HepG2 (cell line): ENCODE measurements around the gene KIF1B. TPM values are rescaled to one million over a fixed set of nuclear protein-coding genes. Genes with fewer than 3 reads are reported as not detected.

ENCODE experiments used
- CBX5 ChIP-seq: sonication (generic); formaldehyde crosslinking; IDR thresholded peaks from 2 replicates; pipeline ENCODE4 v1.4.0; 2020; ENCODE audit warnings: missing genetic modification reagents, borderline replicate concordance
- ELF3 ChIP-seq: IDR thresholded peaks from 2 replicates; pipeline ENCODE4 v1.6.1; 2016; ENCODE audit warnings: missing genetic modification reagents, missing compliant biosample characterization
- HOXD1 ChIP-seq: sonication (generic); formaldehyde crosslinking; IDR thresholded peaks from 2 replicates; pipeline ENCODE4 v1.5.0; 2020; ENCODE audit warnings: missing genetic modification reagents
- ISL2 ChIP-seq: sonication (generic); formaldehyde crosslinking; IDR thresholded peaks from 2 replicates; pipeline ENCODE4 v1.5.0; 2020; ENCODE audit warnings: missing genetic modification reagents
- MZF1 ChIP-seq: sonication (generic); formaldehyde crosslinking; IDR thresholded peaks from 2 replicates; pipeline ENCODE4 v1.8.1; 2023; ENCODE audit warnings: mild to moderate bottlenecking, missing genetic modification reagents, borderline replicate concordance
- NFAT5 ChIP-seq: sonication (generic); formaldehyde crosslinking; IDR thresholded peaks from 2 replicates; pipeline ENCODE4 v1.4.0; 2020; ENCODE audit warnings: missing genetic modification reagents
- RFX3 ChIP-seq: IDR thresholded peaks from 2 replicates; pipeline ENCODE4 v1.6.1; 2016; ENCODE audit warnings: missing biosample characterization, missing genetic modification reagents
- RNF2 ChIP-seq: fragments of 450-650 bp; conservative IDR thresholded peaks from 2 replicates; pipeline ENCODE4 v1.6.1; 2016; ENCODE audit warnings: low read depth
- RORA ChIP-seq: sonication (generic); formaldehyde crosslinking; IDR thresholded peaks from 2 replicates; pipeline ENCODE4 v1.5.0; 2020; ENCODE audit warnings: mild to moderate bottlenecking, missing genetic modification reagents, moderate library complexity
- SOX13 ChIP-seq, 3 experiments: fragments of 450-650 bp in 1 of 3; sonication (generic) in 1 of 3; formaldehyde crosslinking in 1 of 3; IDR thresholded peaks in 2 of 3; conservative IDR thresholded peaks in 1 of 3; 2 replicates each; pipeline versions ENCODE4 v1.5.0 to v1.6.1; 2016 to 2020; ENCODE audit warnings: antibody characterized with exemption in 1 of 3, mild to moderate bottlenecking in 1 of 3, missing compliant biosample characterization in 1 of 3, missing genetic modification reagents in 1 of 3, moderate library complexity in 1 of 3
- TBL1XR1 ChIP-seq: fragments of 150-350 bp; IDR thresholded peaks from 2 replicates; pipeline ENCODE4 v1.6.1; 2014; ENCODE audit warnings: borderline replicate concordance, low read length; ENCODE audit not compliant: partially characterized antibody
- TEAD2 ChIP-seq: sonication (generic); formaldehyde crosslinking; IDR thresholded peaks from 2 replicates; pipeline ENCODE4 v1.9.0; 2021; ENCODE audit warnings: missing genetic modification reagents
- U2AF1 ChIP-seq: fragments of 200-400 bp; formaldehyde crosslinking; optimal IDR thresholded peaks from 2 replicates; pipeline ENCODE3; 2017; ENCODE audit warnings: mild to moderate bottlenecking, low read depth, low read length
- ZBTB20 ChIP-seq: sonication (generic); formaldehyde crosslinking; IDR thresholded peaks from 2 replicates; pipeline ENCODE4 v1.8.1; 2023; ENCODE audit warnings: missing genetic modification reagents, low read depth, mild to moderate bottlenecking, borderline replicate concordance
- ZMAT5 ChIP-seq: sonication (generic); formaldehyde crosslinking; IDR thresholded peaks from 2 replicates; pipeline ENCODE4 v1.5.0; 2020; ENCODE audit warnings: mild to moderate bottlenecking, low read depth, missing genetic modification reagents, borderline replicate concordance
- ZNF251 ChIP-seq: sonication (generic); formaldehyde crosslinking; IDR thresholded peaks from 2 replicates; pipeline ENCODE4 v1.9.0; 2021; ENCODE audit warnings: mild to moderate bottlenecking, missing genetic modification reagents
- ZNF296 ChIP-seq: sonication (generic); formaldehyde crosslinking; conservative IDR thresholded peaks from 2 replicates; pipeline ENCODE4 v1.5.0; 2020; ENCODE audit warnings: mild to moderate bottlenecking, missing genetic modification reagents
- ZNF337 ChIP-seq: sonication (generic); formaldehyde crosslinking; IDR thresholded peaks from 2 replicates; pipeline ENCODE4 v1.5.1; 2020; ENCODE audit warnings: missing genetic modification reagents, low read depth, mild to moderate bottlenecking, borderline replicate concordance
- ZNF431 ChIP-seq: sonication (generic); formaldehyde crosslinking; IDR thresholded peaks from 2 replicates; pipeline ENCODE4 v1.9.0; 2022; ENCODE audit warnings: missing genetic modification reagents, low read depth, mild to moderate bottlenecking, borderline replicate concordance
- ZNF652 ChIP-seq: IDR thresholded peaks from 2 replicates; pipeline ENCODE4 v1.6.1; 2016; ENCODE audit warnings: low read depth, borderline replicate concordance
- ZNF746 ChIP-seq: sonication (generic); formaldehyde crosslinking; IDR thresholded peaks from 2 replicates; pipeline ENCODE4 v1.8.0; 2022; ENCODE audit warnings: mild to moderate bottlenecking, missing genetic modification reagents
- ZSCAN31 ChIP-seq: sonication (generic); formaldehyde crosslinking; IDR thresholded peaks from 2 replicates; pipeline ENCODE4 v1.5.0; 2020; ENCODE audit warnings: low read depth, mild to moderate bottlenecking, missing genetic modification reagents
- polyA plus RNA-seq, 8 experiments: library from polyadenylated mRNA; depleted of rRNA in 3 of 8; stranded (reverse) in 7 of 8; unstranded in 1 of 8; fragments of >200 nt; fragmentation: Illumina TruSeq in 4 of 8; extraction: Trizol in 4 of 8; gene quantifications; 2 replicates each; pipeline versions ENCODE4 v1.2.1 to v1.2.3, GENCODE V29; 2011 to 2016; ENCODE audit warnings: low read depth in 4 of 8, missing spikeins in 1 of 8, mixed read lengths in 1 of 8; ENCODE audit not compliant: insufficient read depth in 1 of 8
- total RNA-seq, 5 experiments: library from RNA; depleted of rRNA; stranded (reverse); fragments of >200 nt; fragmentation: Illumina TruSeq; extraction: Trizol; gene quantifications; 2 replicates each; pipeline ENCODE4 v1.2.3, GENCODE V29; 2016; ENCODE audit warnings: low read depth in 1 of 5
- TF ChIP-seq, protein P1 (sequence below): IDR thresholded peaks from 2 replicates; pipeline ENCODE4 v1.6.1; 2016; ENCODE audit warnings: low read depth, borderline replicate concordance
- TF ChIP-seq, protein P2 (sequence below): IDR thresholded peaks from 2 replicates; pipeline ENCODE4 v1.6.1; 2012; ENCODE audit warnings: inconsistent platforms

The KIF1B gene
- total and polyA plus RNA-seq, 2 of the 13 experiments (the other 11 are each of a cell fraction or from before 2014, with no cell fraction given): 26.7 to 32.5 TPM

GRCh38 chr1:10398734-10399443 is 188.5 kb downstream of the KIF1B start, which contains the start of gene PGD (continued):
- TF ChIP-seq, protein P1, sequence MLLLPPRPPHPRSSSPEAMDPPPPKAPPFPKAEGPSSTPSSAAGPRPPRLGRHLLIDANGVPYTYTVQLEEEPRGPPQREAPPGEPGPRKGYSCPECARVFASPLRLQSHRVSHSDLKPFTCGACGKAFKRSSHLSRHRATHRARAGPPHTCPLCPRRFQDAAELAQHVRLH (CRISPR knock-in tag): peak; percentile 44; the same call in 1 of the 2 replicates
- TF ChIP-seq HOXD1 (CRISPR knock-in tag): no peak; the same call in 1 of the 2 replicates
- peak; percentile 69; the same call in 1 of the 2 replicates for TF ChIP-seq ZBTB20 (CRISPR knock-in tag)
- TF ChIP-seq RNF2: peak; percentile 91
- TF ChIP-seq ELF3 (CRISPR knock-in tag): peak; percentile 50
- TF ChIP-seq, protein P2, sequence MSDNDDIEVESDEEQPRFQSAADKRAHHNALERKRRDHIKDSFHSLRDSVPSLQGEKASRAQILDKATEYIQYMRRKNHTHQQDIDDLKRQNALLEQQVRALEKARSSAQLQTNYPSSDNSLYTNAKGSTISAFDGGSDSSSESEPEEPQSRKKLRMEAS: peak; percentile 88
- TF ChIP-seq NFAT5: peak; percentile 77
- peak; percentile 88 for TF ChIP-seq RFX3 (CRISPR knock-in tag)
- 0 out of 2 replicates have a peak, but pooled peaks have one; percentile 27 for TF ChIP-seq SOX13 (IDR thresholded peaks at IDR 0.05)
- TF ChIP-seq SOX13 (CRISPR knock-in tag; conservative IDR thresholded peaks at IDR 0.05 in 1 of 2, IDR thresholded peaks at IDR 0.05 in 1 of 2): no peak; a peak in 1 of 4 replicates
- peak; percentile 64; the same call in 1 of the 2 replicates for TF ChIP-seq CBX5 (CRISPR knock-in tag)
- no peak for TF ChIP-seq ZNF337
- peak; percentile 87 for TF ChIP-seq ZSCAN31
- TF ChIP-seq RORA (CRISPR knock-in tag): no peak
- peak; percentile 85 for TF ChIP-seq ZNF431 (CRISPR knock-in tag)
- TF ChIP-seq MZF1 (CRISPR knock-in tag): no peak
- TF ChIP-seq ISL2 (CRISPR knock-in tag): peak; percentile 60; the same call in 1 of the 2 replicates
- peak; percentile 78; the same call in 1 of the 2 replicates for TF ChIP-seq ZNF296 (CRISPR knock-in tag)
- 0 out of 2 replicates have a peak, but pooled peaks have one; percentile 2 for TF ChIP-seq ZNF251 (CRISPR knock-in tag)
- TF ChIP-seq ZNF746 (CRISPR knock-in tag): peak; percentile 56
- TF ChIP-seq U2AF1: no peak
- TF ChIP-seq TBL1XR1: peak; percentile 46
- TF ChIP-seq ZNF652 (CRISPR knock-in tag): no peak; the same call in 1 of the 2 replicates
- no peak for TF ChIP-seq ZMAT5 (CRISPR knock-in tag)
- peak; percentile 30; the same call in 1 of the 2 replicates for TF ChIP-seq TEAD2 (CRISPR knock-in tag)
